Endometrium (tissue), 2 donors: Measurements from ENCODE around the gene GNRH2.
"Not testable (repeated sequence)": the region's sequence is repeated elsewhere in the genome, so short reads cannot be mapped to it uniquely, and the experiment has no call there.

Source experiments
- FAIRE-seq: peaks from 2 replicates; lab custom pipeline; 2012; peaks lifted over from hg19 to GRCh38; lab: Jason Lieb, UNC
- donor health status: control.
- donor health status: control.

Gene GNRH2

DNA sequence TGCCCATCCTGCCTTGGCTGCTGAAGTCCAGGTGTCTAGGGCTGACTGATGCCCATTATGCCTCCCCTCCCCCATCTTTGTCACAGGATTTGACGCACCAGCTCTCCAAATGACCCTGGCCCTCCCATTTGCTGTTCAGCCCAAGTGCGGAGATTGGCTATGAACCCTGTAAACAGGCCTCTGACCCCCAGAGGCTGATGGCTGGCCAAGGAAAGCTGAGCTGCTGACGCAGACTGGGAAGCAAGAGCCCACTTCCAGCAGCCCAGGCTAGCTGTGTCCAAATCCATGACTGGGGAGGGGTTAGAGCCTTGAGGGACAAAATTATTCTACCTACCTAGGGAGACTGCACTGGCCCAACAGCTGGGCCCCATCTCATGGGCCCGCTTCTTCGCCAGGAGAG is 797 bp upstream of the GNRH2 start:
- no peak for FAIRE-seq

DNA sequence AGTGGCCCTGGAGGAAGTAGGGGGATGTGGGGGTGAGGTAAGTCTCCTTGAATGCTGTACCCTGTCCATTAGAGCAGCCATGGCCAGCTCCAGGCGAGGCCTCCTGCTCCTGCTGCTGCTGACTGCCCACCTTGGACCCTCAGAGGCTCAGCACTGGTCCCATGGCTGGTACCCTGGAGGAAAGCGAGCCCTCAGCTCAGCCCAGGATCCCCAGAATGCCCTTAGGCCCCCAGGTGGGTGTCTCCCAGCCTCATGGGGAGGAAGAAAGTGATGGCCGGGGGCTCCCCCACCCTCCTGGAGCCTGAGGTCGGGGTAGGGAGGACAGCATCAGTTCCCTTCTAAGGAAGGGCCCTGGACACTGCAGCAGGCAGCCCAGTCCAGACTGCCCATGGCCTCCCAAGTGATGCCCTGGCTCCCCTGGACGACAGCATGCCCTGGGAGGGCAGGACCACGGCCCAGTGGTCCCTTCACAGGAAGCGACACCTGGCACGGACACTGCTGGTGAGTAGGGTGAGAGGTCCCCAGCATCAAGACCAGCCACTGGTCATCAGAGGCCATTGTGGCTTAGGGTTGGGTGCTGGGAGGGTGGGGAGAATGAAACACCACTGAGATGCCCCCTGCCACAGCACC is 1.0 kb downstream of the GNRH2 start:
- FAIRE-seq, result no peak

DNA sequence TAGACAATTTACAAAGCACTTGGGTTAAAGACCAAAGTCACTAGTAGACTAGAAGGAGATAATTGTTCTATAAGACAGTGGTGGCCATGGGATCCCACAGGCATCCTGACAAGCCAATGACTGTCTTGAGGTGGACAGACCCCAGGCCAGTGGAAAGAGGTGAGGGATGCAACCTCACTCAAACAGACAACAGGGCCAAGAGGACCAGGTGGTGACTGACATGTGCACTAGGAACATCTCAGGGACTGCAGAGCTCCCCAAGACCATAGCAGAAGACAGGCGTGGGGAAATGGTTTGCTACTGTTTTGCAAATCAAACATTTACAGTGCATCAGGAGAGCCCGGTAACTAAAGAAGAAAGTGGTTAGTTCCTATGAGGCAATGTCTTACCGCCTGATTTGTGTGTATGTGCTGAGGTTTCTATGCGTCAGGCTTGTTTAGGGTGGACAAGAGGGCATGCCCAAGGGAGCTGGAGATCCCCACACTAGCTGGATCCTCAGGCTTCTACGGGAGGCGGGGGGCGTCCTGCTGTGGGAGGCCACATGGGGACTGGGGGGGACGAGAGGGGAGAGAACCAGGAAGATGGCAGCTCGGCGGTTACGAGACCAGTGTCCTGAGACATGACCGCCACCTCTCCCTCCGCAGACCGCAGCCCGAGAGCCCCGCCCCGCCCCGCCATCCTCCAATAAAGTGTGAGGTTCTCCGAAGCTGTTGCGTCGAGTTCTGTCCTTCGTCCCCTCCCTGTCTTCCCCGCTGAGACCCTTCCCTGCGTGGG is 1.8 kb downstream of the GNRH2 start:
- no peak for FAIRE-seq

DNA sequence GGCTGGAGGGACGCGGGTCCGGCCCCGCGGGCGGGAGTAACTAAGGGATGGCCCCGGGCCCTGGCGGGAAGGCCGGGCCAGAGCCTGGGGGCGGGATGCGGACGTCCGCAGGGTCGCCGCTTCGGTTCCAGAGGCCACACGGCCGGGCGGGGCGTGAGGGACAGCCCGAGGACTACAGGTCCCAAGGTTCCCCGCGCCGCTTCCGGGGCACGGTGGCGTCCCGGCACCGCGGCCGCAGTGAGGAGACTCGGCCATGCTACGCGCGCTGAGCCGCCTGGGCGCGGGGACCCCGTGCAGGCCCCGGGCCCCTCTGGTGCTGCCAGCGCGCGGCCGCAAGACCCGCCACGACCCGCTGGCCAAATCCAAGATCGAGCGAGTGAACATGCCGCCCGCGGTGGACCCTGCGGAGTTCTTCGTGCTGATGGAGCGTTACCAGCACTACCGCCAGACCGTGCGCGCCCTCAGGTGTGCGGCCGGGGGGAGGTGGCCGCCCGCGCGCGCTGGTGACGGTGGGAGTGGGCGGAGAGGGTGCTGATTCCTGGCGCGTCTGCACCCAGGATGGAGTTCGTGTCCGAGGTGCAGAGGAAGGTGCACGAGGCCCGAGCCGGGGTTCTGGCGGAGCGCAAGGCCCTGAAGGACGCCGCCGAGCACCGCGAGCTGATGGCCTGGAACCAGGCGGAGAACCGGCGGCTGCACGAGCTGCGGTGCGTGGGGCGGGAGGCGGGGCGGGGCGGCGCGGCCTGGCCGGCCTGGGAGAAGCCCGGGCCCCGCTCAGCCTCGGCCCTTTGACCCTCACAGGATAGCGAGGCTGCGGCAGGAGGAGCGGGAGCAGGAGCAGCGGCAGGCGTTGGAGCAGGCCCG is 2.6 kb downstream of the GNRH2 start, which contains the start of gene MRPS26:
Gene MRPS26 (plus strand): TSS at position 237 of the 861 bp plus-strand sequence. CDS start 17 bp downstream, at position 254.
- FAIRE-seq, result no peak

DNA sequence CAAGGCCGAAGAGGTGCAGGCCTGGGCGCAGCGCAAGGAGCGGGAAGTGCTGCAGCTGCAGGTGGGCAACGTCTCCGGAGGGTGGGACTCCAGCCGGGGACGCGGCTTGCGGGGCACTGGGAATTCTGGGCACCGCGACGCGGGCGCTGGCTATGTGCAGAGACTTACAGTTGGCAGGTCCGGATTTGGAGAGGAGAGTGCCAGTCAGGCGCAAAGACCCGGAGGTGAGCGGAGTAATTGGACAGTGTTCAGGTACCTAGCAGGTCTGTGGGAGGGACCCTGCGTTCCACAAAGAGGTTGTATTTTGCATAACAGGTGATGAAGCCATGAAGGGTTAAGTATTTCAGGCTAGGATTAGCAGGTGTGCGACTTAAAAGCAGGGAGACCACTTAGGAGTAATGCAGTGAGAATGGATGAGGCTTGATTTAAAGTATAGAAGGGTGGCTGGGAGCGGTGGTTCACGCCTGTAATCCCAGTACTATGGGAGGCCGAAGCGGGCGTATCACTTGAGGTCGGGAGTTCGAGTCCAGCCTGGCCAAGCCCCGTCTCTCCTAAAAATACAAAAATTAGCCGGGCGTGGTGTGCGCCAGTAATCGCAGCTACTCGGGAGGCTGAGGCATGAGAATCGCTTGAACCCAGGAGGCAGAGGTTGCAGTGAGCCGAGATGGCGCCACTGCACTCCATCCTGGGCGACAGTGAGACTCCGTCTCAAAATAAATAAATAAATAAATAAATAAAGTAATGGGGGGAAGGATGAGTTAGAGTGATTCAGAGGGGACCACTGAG is 3.4 kb downstream of the GNRH2 start:
- no peak for FAIRE-seq

DNA sequence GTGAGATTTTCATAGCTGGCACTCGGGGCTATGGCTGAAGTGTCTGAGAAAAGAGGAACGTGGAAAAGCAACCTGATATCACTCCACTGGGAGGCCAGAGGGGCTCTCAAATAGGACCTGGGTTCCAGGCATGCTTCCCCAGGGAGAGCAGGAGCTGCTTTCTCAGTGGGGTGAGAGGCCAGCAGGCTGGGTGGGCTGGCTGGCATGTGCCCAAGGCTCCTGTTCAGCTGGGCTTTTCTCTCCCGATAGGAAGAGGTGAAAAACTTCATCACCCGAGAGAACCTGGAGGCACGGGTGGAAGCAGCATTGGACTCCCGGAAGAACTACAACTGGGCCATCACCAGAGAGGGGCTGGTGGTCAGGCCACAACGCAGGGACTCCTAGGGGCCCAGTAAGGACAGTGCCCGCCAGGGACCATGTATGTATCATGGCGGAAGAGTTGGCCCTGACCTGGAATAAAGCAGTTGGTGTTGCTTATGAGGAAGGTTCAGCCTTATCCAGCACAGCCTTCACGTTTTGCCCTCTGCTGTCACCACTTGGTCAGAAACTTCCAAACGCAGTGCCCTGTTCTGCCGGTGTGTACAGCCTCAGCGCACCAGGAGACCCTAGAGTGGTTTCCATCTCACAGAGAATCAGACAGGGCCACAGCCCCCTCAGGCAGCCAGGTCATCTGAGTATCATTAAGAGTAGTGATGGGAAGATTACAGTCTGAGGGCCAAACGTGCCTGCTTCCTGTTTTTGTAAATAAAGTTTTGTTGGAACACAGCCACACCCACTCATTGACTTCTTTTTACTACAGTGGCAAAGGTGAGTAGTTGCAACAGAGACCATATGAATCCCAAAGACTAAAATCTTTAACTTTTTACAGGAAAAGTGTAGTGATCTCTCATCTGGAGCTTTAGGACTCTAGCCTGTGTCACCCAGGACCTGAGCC is 4.3 kb downstream of the GNRH2 start:
- no peak for FAIRE-seq

DNA sequence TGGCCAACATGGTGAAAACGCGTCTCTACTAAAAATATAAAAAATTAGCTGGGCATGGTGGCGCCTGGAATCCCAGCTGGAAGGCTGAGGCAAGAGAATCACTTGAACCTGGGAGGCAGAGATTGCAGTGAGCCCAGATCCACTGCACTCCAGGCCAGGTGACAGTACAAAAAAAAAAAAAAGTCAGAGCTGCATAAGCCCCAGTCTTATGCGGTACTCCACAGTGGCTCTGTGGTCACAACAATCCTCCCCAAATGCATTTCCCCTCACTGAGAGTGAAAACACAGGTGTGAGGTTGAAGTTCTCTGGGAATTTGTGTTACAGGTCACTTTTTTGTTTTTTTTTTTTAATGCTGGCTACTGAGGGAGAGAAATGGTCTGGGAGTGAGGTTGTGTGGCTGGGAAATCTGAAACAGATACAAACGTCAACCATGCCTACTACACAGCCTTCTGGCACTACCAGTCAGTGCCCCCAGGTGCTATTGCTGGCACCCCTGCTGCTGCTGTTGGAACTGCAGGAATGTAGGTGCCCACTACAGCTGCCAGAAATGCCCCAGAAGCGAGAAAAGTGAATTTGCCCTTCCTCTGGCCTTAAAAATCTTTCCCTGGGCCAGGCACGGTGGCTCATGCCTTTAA is 8.1 kb downstream of the GNRH2 start:
- no peak for FAIRE-seq

DNA sequence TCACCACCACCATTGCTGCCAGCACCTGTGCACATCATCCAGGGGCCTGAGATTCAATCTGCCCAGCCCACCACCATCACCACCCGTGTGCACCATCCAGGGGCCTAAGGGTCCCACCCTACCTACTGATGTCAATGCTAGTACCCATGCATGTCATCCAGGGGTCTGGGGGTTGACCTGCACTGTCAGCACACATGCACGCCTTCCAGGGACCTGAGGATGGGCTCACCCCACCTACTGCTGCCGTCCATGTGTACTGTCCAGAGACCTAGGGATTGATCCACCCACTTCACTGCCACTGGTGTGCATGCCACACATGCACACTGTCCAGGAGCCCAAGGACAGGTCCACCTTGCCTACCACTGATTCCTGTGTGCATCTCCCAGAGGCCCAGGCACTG is 16.1 kb downstream of the GNRH2 start:
- no peak for FAIRE-seq

DNA sequence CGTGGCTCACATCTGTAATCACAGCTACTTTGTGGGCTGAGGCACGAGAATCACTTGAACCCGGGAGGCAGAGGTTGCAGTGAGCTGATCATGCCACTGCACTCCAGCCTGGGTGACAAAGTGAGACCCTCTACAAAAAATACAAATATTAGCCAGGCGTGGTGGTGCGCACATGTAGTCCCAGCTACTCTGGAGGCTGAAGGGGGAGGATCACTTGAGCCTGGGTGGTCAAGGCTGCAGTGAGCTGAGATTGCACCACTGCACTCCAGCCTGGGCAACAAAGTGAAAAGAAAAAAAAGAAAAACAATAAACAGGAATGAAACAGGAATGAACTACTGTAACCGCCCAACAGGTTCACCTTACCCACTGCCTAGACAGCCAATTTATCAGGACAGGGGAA is 20.7 kb downstream of the GNRH2 start:
- not testable (repeated sequence) for FAIRE-seq

DNA sequence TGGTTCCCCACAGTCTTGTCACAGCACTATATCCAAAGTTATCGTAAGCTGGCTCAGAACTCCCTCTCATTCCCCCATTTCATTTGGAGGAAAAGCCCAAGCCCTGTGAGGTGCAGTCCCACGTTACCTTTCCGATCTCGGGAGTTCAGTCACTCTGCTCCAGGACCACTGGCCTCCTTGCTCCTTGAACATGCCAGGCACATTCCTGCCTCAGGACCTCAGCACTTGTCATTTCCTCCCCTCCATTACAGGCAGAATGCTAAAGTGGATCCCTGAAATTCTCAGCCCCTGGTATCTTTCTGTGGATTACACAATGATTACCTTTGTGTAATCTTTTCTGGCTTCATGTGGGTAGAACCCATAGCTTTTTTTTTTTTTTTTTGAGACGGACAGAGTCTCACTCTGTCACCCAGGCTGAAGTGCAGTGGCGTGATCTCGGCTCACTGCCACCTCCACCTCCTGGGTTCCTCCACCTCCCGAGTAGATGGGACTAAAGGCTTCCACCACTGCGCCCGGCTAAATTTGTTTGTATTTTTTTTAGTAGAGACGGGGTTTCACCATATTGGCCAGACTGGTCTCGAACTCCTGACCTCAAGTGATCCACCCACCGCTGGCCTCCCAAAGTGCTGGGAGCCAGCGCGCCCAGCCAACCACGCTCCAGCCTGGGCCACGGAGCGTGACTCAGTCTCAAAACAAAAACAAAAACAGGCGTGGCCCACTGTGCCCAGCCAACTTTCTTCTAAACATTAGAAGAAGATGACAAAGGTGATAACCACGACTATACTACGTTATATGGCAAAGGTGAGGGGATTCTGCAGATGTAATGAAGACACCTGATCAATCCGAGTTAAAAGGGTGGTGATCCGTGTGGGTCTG is 24.0 kb downstream of the GNRH2 start:
- no peak for FAIRE-seq

DNA sequence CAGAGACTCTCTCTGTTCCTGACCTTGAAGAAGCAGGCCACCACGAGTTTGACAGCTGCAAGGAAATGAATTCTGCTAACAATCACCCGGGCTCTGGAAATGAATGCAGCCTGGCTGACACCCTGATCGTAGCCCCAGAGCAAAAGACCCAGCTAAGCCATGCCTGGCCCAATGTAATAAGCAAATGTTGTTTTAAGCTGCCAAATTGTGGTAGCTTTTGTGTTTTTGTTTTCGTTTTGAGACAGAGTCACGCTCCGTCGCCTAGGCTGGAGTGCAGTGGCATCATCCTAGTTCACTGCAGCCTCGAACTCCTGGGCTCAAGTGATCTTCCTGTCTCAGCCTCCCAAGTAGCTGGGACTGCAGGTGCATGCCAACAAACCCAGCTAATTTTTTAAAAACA is 24.7 kb downstream of the GNRH2 start:
- no peak for FAIRE-seq

DNA sequence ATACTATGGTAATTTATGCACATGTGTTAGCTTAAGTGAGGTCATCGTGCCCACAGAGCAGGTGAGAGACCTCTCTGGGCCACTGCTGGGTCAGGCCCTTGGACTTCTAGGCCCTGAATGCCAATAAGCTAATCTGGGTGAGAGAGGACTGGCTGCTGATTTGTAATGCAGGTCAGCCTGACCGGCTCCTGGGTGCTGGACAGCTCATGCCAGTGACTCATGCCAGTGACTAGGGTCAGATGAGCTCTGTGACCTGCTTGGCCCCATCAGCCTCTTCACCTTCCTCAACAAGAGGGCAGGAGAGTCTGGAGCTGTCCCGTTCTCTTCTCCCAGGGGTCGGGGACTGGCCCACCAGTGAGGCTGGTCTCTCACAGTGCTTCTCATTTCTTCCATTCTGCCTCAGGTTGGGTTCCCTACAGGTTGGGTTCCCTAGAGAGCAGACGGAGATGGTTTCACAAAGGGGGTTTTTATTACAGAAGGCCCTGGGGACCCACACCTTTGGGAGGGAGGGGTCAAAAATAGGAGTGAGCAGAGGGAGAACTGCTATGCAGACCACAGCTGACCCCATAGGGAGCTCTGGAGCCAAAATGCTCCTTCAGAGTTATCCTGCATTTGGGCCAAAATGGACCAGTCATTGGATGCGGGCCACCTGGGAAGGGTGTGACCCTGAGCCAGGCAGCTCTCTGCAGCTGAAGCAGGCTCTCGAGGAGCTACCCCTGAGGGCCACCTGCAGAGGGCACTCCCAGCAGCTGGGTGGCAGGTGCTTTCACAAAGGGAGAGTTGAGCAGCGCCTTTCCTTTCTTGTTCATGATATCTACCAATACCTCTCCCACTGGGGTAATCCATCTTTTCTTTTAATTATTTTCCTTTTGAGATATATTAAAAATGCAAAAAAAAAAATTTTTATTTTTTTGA is 25.8 kb downstream of the GNRH2 start:
- FAIRE-seq, result no peak

DNA sequence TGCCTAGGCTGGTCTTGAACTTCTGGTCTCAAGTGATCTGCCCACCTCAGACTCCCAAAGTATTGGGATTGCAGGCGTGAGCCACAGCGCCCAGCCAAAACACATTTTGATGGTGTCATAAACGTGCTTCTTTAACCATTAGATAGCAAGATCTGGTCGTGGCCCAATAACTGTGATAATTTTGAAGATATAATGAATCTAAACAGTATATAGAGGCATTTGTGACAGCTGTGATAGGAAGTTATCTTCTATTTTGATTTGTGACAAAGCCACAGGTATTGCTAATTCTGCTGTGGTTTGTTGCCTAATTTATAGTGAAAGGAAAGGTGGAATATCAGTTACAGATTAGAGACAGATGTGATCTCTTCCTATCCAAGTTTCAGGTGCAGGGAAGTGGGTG is 27.3 kb downstream of the GNRH2 start:
- FAIRE-seq, result no peak

DNA sequence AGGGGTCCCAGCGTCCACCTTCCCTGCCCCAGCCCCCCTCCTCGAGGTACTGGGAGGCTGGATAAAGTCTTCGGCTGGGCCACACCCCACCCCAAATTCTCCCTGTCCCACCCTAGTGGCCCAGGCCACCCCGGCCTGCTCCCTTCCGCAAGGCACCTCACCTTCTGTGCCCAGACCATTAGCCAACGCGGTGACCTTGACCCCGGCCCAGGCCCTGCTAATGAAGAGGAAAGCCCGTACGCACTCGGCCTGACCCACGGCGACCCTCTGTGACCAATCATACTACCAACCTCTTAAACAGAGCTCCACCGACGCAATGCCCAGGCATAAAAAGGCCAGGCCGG is 27.8 kb downstream of the GNRH2 start:
- FAIRE-seq, result no peak

DNA sequence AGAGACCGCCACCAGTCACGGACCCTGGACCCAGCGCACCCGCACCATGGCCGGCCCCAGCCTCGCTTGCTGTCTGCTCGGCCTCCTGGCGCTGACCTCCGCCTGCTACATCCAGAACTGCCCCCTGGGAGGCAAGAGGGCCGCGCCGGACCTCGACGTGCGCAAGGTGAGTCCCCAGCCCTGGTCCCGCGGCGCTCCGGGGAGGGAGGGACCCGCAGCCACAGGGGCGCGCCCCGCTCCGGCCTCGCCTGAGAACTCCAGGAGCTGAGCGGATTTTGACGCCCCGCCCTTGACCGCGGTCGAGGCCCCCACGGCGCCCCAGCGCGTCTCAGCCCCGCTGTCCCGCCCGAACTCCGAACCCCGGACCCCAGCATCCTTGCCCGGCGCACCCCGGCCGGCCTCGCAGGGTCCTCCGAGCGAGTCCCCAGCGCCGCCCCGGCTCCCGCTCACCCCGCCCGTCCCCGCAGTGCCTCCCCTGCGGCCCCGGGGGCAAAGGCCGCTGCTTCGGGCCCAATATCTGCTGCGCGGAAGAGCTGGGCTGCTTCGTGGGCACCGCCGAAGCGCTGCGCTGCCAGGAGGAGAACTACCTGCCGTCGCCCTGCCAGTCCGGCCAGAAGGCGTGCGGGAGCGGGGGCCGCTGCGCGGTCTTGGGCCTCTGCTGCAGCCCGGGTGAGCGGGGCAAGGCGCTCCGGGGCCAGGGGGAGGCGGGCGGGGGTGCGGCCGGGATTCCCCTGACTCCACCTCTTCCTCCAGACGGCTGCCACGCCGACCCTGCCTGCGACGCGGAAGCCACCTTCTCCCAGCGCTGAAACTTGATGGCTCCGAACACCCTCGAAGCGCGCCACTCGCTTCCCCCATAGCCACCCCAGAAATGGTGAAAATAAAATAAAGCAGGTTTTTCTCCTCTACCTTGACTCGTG is 28.4 kb downstream of the GNRH2 start, which contains the start of gene OXT:
Gene OXT (plus strand): TSS at position 11 of the 920 bp plus-strand sequence. CDS start 36 bp downstream, at position 47.
- no peak for FAIRE-seq

DNA sequence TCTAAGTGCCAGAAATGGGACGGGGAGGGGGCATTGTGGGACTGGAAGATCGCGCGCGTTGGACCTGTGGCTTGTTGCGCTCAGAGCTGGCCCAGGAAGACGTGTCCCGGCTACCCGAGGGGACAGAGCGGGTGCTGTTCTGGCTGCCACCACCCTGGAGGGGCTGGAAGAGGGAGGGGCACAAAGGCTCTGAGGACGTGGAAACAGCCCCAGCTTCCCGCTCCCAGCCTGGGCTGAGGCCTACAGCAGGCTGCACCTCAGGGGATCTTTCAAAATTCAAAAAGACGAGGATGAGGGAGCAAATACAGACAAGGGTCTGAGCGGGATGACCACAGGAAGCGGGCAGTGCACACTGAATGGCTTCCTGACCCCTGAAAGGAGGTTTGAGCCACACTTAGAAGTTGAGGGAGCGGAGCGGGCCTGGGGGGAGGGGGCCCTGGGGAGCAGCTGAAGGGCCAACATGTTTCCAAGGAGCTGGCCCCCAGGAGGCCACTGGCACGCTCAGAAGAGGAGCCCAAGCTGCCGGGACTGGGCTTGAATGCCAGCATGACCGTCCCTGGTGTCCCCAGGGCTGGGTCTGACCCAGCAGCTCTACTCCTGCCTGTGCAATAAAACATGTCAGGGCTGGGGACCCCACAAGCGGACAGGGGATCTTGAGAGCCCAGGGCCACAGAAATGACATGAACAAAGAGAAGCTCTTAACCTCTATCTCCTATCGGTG is 29.3 kb downstream of the GNRH2 start:
- no peak for FAIRE-seq
